DOHH2 (cell line): ENCODE results near the gene LRRN2.

Experiments
- CTCF ChIP-seq: fragments of 200-600 bp; sonication (generic); IDR thresholded peaks from one replicate; pipeline ENCODE4 v1.5.1; 2014; ENCODE audit warnings: antibody characterized with exemption, mild to moderate bottlenecking, low read depth, low read length; ENCODE audit not compliant: poor library complexity, severe bottlenecking
- EZH2phosphoT487 ChIP-seq: fragments of 200-600 bp; sonication (generic); IDR thresholded peaks from 2 replicates; pipeline ENCODE4 v1.6.1; 2017; ENCODE audit warnings: borderline replicate concordance, mild to moderate bottlenecking, antibody characterized with exemption, low read length, moderate library complexity, mixed read lengths

DNA sequence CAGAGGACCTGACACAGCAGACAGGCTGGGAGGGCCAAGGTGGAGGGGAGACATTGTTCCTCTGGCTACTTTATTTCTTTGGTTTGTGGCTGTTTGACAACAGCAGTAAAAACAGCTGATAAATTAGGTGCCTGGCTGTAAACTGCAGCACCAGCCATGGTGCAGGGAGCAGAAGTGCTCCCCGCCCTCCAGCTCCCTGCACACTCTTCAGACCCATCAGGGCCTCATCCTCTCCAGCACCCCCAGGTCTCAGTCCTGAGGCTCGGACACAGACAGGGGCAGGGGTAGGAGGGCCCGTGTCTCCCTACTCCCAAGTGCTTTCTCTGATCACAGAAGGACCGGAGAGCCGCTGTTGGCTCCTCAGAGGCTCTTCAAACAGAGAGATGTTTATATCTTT is 17.7 kb upstream of the LRRN2 start:
- TF ChIP-seq CTCF, result no peak
- TF ChIP-seq EZH2phosphoT487, result no peak
